A204.1 (cell line): ENCODE measurements around the gene TCEAL9.
A peak's percentile ranks its signal among the peaks of the same experiment; 100 is the strongest.
"Not testable (repeated sequence)": the region's sequence is repeated elsewhere in the genome, so short reads cannot be mapped to it uniquely, and the experiment has no call there.

ENCODE experiments used
- FAIRE-seq: peaks from 2 replicates; lab custom pipeline; 2012; peaks lifted over from hg19 to GRCh38; lab: Jason Lieb, UNC

The TCEAL9 gene, protein sequence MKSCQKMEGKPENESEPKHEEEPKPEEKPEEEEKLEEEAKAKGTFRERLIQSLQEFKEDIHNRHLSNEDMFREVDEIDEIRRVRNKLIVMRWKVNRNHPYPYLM

DNA sequence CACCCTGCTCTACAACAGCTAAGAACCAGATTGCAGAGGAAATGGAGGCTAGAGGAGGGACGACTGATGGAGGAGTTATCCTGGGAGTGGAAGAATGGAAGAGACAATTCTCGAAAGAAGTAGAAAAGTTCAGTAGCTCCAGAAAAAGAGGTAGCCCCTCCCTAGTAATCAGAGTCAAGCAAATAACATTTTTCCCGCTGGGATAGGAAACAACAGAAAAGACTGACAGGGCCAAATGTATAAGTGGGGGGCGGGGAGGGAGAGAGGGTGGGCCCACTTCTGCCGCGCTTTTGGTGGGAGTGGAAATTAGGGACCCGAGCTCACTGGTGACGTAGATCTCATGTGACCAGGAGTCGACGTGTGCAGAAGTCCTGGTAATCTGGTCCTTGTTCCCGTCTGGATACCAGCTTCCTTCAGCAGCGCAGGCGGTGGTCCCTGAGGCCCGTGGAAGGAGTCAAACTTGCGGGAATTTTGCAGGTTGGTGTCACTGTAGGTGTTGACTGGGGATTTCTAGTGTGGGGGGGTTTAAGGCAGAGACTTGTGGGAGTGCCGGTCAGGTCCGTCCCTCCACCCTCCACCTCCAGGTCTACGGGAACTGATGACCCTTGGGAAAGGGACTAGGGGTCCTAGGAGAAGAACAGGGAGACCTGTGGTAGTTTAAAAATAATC is at the start of gene TCEAL9:
Gene TCEAL9 (plus strand): TSS at position 377 of the 669 bp plus-strand sequence. CDS start 1,179 bp downstream, outside the sequence.
- no peak for FAIRE-seq

DNA sequence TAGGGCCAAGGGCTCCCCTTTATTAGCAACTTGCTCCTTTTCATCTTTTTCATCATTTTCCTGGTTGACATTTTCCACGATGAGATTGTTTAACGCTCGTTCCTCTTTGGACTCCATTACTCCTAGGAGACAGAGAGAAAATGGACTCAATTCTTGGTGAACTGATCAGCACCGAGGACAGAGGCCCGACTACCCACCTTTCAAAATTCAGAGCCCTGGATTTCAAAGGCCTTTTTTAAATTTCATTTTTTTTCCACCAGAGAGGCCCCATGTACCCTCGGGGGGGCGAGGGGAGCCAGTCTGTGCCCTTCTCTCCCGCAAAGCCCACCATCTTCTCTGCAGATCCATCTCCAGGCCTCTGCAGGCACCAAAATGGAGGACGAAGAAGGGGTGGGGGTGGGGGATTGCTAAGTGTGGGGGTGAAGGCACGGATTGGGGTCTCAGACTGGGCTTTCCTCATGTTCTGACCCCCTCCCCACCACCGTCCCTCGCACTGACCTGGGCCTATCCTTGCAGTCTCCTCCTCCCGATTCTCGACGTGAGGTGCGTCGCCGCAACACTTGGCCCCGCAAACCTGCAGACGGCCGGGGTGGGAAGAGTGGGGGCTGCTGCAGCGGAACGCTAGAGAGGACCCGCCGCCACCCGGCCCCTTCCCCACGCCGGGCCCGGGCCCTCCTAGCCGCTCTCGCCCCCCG is 46.3 kb upstream of the TCEAL9 start:
- no peak for FAIRE-seq

DNA sequence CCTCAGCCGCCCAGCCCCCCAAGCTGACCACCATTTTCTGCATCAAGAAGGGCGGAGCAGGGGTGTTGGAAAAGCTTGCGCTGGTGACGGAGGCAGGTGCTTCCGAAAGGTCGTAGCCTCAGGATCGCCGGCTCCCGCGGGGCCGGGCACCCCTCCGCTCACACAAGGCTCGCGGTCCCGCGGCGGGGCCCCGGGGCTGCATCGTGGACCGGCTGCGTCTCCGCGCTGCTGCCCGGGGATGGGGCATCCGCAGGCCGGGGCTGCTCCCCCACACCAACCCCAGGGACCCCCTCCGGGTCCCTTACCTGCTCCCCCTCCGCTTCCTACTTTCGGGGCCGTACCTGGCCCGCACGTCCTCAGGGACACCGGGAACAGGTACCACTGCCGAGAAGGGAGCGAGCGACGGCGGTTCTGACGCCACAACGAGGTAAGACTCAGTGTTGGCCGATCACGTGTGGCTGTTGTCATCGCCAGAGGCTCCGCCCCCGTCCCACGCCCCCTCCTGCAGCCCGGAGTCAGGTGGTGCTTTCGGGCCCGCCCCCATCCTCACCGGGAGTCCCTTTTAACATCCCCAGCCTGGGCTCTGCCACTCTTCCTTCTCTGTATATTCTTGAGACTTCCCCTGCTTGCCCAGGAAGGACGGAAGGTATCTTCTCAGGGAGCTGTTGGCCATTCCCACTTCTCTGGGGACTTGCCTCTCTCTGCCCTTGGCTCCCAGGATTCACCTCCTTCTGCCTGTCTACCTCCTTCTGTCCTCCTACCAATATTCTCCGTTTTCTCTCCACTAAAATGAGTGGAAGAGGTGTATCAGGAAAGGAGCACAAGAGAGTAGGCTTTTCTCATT is 45.5 kb upstream of the TCEAL9 start, which contains the start of gene BEX2:
Gene BEX2 (minus strand): TSS at position 436 of the 844 bp plus-strand sequence. CDS start 1,014 bp downstream, outside the sequence.
- no peak for FAIRE-seq

DNA sequence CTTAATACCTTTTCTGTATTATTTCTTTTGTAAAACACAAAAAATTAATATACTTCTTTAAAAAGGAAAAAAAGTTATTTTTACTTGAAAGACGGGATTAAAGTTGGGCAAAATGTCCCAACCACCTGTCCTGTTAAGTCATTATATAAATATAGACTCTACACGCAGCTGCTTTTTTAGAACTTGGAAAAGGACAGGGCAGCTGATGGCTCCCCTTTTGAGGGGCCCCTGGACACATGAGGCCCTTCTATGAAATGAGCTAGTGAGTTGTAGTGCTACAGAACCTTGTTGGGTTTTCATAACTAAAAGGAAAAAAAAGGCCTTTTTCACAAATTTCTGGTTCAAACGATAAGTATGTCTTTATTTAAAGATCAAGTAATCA is 44.9 kb upstream of the TCEAL9 start:
- no peak for FAIRE-seq

DNA sequence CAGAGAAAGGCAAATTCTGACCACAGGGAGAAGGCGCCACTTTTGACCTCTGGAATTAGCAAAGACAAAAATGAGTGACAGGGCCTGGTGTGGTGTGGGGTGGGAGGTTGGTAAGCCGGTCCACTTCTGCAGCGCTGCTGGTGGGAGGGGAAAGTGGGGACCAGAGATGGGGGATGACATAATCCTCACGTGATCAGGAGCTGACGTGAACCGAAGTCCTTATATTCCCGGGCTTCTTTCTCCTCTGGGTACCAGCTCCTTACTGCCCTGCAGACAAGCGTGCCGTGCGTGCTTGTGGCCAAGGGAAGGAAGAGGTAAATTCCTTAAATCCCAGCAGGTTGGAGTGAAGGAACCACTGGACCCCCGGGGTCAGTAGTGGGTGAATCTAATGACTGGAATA is 26.3 kb upstream of the TCEAL9 start, which contains the start of gene TCEAL7:
Gene TCEAL7 (plus strand): TSS at position 249 of the 400 bp plus-strand sequence. CDS start 1,165 bp downstream, outside the sequence.
- FAIRE-seq, result no peak

DNA sequence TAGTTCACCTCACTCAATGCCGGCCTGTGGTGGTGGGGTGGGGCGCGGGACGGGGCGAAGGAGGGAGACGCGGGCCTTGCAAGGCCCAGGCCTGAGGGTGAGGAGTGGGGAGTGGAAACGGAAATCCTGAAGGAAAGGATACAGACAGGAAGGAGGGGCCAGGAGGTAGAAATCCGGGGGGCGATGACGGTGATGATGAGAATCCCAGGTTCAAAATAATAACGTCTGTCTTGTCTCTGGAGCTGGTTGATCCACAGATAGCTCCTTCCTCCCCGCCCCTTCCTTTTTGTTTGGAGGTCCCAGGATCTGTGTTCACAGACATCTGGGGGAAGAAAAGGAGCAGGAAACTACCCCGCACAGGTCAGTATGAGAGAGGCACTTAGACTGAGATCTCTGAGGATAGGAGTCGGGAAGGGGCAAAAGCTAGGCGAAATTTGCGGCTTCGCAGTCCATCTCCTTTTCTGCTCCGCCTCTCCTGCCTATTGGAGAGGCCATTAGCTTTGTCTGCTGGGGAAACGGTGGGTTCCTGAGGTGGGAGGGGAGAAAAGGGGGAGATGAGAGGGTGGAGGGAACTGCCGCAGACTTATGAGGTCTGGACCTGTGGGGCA is 25.5 kb upstream of the TCEAL9 start:
- no peak for FAIRE-seq

DNA sequence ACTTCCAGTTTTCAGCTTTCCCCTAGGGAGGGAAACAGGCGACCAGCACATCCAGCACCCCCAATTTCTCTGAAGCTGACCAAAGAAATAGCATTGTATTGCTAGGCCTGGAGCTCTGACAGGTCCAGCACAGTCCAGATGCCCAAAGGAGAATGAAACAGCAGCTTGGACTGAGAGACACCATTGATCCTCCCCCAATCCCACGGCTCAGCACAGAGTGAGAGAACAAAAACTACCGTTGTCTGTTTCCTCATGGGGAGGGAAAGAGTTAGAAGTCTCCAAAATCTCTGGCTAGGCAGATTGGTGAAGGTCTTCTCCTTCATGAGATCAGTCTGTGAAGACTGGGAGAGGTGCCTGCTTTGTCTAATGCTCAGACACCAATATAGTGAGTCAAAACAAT is 17.6 kb upstream of the TCEAL9 start:
- no peak for FAIRE-seq

DNA sequence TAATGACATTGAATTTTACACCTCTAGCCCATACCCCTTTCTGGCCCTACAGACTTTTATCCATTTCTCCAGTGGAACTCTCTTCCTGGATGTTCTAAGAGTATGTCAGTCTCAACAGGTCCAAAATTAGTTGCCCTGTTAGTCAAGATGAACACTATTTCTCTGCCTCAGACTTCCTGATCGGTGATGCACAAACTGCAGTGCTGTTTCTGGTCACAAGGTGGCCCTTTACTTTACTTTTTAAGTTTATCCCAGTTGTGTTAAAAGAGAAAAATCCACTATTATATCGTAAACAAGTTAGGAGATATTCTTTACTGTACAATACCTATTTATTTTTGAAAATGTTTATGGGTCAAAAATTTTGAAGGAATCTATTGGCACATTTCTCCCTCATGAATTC is 13.2 kb upstream of the TCEAL9 start:
- peak; percentile 53 for FAIRE-seq

DNA sequence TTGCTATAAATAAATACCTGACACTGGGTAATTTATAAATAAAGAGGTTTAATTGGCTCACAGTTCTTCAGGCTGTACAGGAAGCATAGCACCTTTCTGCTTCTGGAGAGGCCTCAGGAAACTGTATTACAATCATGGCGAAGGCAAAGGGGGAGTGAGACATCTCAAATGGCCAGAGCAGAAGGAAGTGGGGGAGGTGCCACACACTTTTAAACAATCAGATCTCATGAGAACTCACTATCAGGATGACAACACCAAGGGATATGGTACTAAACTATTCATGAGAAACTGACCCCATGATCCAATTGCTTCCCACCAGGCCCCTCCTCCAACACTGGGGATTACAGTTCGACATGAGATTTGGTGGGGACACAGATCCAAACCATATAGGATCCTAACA is 11.7 kb upstream of the TCEAL9 start:
- FAIRE-seq, result no peak

DNA sequence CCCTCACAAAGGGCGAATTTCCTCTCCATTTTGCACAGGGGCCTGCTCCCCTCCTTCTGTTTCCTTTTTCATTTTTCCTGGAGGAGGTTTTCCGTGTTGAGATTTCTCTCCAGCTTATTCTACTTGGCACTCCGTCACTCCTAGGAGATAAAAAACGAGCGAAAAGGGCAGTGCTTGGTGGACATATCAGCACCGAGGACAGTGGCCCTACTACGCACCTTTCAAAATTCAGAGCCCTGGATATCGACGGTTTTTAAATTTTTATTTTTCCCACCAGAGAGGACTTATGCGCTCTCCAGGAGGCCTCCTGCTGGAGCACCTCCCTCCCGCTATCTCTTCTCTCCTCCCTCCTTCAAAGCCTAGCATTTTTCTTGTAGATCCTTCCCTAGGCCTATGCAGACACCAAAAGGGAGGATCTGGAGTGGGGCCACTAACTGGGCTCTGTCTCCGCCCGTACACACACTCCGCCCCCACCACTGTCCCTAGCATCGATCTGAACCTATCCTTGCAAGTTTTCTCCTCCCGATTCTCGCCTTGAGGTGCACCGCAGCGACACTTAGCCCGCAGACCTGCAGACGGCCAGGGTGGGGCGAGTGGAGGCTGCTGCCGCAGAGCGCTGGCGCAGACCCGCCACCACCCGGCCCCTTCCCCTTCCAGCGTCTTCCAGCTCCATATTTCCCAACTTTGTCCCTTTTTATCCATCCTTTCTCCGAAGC is 8.5 kb upstream of the TCEAL9 start:
- FAIRE-seq, result no peak

DNA sequence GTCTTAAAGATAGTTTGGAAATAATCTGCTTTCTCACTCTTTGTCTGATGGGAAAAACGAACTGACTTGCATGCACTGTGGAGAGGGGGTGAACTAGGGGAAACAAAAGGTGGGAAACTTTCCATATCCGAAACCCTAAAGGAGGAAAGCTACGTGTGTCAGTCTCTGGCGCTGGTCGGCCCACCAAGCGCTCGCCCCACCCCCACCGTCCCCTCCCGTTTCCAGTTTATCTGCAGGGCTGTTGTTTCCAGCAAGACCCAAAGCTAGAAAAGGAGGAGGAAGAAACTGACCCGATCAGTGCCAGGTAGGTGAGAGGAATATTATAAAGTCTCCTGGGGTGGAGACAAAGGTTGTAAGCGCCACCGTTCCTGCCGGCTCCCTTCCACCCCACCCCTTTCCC is 552 bp downstream of the TCEAL9 start:
- FAIRE-seq, result no peak

DNA sequence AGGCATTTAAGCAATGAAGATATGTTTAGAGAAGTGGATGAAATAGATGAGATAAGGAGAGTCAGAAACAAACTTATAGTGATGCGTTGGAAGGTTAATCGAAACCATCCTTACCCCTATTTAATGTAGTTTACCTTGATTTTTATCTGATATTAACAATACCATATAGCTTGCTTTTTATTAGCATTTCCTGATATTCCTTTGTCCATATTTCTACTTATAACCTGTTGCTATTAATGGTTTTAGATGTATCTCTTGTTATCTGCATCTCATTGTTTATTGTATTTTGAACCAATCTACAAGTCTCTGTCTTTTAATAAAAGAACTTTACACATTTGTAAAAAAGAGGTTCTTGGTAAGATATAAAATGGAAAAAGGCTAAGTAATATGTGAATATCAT is 1.6 kb downstream of the TCEAL9 start:
- no peak for FAIRE-seq

DNA sequence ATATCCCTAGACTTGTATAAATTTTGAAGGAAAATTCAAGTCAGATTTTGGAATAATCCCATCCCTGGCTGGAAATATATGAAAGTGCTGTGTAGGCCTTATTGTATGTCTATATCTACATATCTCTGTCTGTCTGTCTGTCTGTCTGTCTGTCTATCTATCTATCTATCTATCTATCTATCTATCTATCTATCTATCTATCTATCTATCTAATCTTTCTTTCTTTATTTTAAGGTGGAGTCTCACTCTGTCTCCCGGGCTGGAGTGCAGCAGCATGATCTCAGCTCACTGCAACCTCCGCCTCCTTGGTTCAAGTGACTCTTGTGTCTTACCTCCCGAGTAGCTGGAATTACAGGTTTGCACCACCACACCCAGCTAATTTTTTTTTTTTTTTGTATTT is 3.3 kb downstream of the TCEAL9 start:
- FAIRE-seq, result not testable (repeated sequence)

DNA sequence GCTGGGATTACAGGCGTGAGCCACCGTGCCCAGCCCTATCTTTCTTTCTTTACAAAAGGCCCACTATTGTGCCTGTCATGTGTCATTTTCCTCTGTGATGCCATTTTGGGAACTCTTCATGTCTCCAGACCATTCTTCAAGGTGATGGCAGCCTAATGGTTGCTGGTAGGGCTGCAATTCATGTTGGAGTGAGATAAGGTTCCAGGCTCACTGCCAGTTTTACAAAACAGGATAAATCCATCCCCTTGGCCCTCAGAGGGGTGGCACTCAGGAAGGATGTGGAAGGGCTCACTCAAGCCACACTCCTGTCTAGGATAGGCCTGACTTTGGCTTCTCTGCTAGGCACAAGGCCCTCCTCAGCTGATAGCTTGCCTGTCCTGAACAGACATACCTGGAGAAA is 3.8 kb downstream of the TCEAL9 start:
- FAIRE-seq, result no peak

DNA sequence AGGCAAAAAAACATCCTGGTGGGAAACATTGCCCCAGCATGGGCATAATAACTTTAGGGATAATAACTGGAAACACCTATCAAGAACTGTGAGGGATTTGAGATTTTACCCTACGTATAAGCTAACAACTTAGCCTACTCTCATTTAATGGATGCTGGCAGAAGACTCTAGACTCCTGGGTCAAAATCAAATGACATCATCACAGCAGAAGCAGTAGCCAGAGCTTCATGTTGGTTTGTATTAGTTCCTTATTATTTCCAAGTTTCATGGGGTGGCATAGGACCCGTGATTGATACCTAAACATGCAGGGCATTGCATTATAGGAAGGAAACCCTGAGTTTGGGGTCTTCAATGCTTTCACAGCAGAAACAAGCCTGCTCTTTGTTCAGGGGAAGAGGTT is 4.6 kb downstream of the TCEAL9 start:
- no peak for FAIRE-seq

DNA sequence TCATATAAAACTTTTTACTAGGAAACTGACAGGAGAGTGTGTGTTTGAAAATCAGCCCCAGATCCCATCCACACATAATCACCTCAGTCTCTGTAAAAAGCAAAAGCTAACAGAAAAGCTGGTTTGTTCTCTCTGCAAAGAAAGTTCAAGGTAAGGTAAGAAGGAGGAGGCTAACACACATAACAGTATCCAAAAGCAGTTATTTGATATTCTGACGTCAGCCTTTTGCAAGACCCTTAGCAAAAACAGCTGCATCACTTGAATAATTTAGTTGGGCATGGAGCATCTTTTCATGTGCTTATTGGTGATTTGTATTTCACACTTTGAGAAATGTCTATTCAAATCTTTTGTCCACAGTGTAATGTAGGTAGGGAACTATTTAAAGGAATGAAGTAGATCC is 5.5 kb downstream of the TCEAL9 start:
- no peak for FAIRE-seq

DNA sequence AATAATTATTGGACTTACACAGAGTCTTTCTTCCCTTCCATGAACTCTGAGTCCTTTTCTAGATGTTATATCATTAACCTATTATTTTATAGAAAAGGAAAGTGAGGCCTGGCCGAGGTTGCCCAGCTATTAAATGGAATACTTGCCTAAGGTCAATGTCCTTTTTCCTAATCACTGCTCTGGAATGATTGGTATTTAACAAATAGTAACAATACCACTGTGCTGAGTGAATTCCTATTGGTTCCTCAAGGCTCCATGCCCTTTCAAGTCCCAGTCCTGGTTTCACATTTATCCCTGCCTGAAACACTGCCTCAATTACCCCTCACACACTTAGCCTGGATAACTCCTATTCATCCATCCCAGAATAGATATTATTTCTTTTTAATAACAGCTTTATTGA is 6.2 kb downstream of the TCEAL9 start:
- FAIRE-seq, result no peak

DNA sequence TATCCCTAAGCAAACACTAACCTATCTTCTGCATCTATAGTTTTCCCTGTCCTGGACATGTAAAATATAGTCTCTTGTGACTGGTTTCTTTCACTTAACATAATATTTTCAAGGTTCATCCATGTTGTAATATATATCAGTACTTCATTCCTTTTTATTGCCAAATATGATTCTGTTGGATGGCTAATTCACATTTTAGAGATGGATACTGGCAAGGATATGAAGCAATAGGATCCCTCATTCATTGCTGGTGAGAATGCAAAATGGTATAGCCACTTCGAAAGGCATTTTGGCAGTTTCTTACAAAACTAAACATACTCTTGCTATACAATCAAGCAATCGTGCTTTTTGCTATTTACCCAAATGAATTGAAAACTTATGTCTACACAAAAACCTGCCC is 6.7 kb downstream of the TCEAL9 start:
- no peak for FAIRE-seq

DNA sequence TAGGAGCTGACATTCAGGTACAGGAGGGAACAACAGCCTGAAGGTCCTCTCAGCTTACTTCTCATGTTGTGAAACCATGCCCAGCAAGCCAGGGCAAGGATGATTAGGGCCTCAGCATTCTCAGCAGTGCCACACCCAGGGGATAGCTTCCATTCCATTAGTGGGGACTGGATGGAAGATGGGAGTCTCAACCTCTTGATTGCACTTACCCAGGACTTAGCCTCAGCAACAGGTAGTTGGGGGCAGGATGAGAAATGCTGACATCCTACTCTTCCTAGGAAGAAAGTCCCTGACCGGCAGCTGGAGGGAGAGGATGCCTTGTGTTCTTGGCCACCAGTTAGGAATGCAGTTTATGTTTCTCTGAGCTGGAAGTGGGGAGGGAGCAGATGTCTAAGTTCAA is 11.2 kb downstream of the TCEAL9 start:
- FAIRE-seq, result no peak

DNA sequence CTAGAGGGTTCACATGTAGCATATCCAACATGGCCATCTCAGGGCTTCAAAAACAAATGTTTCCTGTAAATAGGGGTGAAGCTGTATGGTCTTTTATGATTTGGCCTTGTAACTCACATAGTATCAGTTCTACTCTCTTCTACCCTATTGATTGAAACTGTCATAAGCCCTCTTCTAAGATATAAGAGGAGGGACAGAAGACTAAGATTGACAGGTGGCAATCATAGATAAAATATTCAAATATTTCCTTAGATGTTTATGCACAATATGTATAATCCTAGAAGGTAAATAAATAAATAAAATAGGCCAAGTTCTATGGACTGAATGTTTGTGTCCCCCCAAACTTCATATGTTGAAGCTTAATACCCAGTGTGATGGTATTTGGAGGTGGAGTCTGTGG is 13.2 kb downstream of the TCEAL9 start:
- FAIRE-seq, result no peak

DNA sequence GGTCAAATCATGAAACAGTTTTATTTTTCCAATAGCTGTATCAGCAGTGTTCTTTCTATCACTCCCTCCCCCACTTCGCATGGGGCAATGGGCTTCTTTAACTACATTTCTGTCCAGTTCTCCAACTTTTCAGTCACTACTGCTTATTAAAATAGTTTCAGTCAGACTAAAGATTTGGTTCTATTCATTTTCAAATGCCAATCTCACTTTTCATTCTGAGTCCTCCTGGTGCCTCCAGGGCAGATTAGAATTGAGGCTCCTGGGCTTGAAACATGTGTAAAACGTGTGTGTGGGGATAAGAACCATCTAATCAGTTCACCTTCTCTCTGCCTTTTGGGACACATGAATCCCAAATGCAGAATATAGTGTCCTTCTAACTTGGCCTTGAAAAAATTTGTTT is 16.6 kb downstream of the TCEAL9 start:
- no peak for FAIRE-seq

DNA sequence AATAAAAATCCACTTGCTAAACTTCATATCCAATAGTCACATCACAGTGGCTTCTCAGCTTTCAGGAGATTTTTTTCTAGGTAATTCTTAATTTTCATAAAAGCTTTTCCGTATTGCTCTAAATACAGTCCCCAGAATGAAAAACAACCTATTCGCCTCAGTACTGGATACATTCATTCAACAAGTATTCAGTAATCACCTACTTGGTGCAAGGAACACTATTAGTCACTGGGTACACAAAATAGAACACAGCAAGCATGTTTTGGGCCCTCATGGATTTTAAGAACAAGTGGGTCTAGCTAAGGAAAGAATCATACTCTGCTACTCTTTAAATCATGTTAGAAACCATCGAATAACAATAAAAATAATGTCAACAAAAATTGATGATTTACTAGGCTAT is 17.3 kb downstream of the TCEAL9 start:
- FAIRE-seq, result no peak
